GM10847 (cell line): Measurements from ENCODE around the gene ARGFX.

Experiments used
- POLR2A ChIP-seq: IDR thresholded peaks from 2 replicates; pipeline ENCODE4 v1.6.1; 2011; ENCODE audit not compliant: insufficient read length; ENCODE audit errors: extremely low read depth

The ARGFX gene

GRCh38 chr3:121567649-121568048 lies at the start of gene ARGFX:
ARGFX (plus strand) TSS chr3:121567949; CDS start chr3:121570714, 2,765 bp downstream.
- no peak for TF ChIP-seq POLR2A

- TF ChIP-seq POLR2A, result no peak
Measured at GRCh38 chr3:121517953-121518655, 49.6 kb upstream of the ARGFX start.

- no peak for TF ChIP-seq POLR2A
Measured at GRCh38 chr3:121520510-121520909, 47.2 kb upstream of the ARGFX start.

GRCh38 chr3:121529308-121529707 lies 38.4 kb upstream of the ARGFX start:
- TF ChIP-seq POLR2A, result no peak

GRCh38 chr3:121531269-121531668 lies 36.5 kb upstream of the ARGFX start:
- TF ChIP-seq POLR2A, result no peak

- no peak for TF ChIP-seq POLR2A
Measured at GRCh38 chr3:121542924-121543323, 24.8 kb upstream of the ARGFX start.

GRCh38 chr3:121545049-121545573 lies 22.6 kb upstream of the ARGFX start:
- TF ChIP-seq POLR2A, result no peak

GRCh38 chr3:121545574-121546455 lies 21.9 kb upstream of the ARGFX start, which contains the start of gene POLQ:
POLQ (minus strand) TSS chr3:121545988; CDS start chr3:121545877, 111 bp downstream.
- peak; percentile 49 for TF ChIP-seq POLR2A

GRCh38 chr3:121552379-121552778 lies 15.4 kb upstream of the ARGFX start:
- TF ChIP-seq POLR2A, result no peak

- no peak for TF ChIP-seq POLR2A
Measured at GRCh38 chr3:121552797-121553196, 15.0 kb upstream of the ARGFX start.

- TF ChIP-seq POLR2A, result no peak
Measured at GRCh38 chr3:121557426-121557934, 10.3 kb upstream of the ARGFX start.

GRCh38 chr3:121562148-121562547 lies 5.6 kb upstream of the ARGFX start:
- no peak for TF ChIP-seq POLR2A

GRCh38 chr3:121566773-121567172 lies 976 bp upstream of the ARGFX start:
- TF ChIP-seq POLR2A, result no peak

GRCh38 chr3:121574449-121574848 lies 6.7 kb downstream of the ARGFX start:
- TF ChIP-seq POLR2A, result no peak

GRCh38 chr3:121581691-121582090 lies 13.9 kb downstream of the ARGFX start:
- TF ChIP-seq POLR2A, result no peak

GRCh38 chr3:121584418-121584817 lies 16.7 kb downstream of the ARGFX start:
- no peak for TF ChIP-seq POLR2A
